Skeletal muscle tissue (tissue), 4 donors: ENCODE measurements around the gene KCNN3. TPM values are rescaled to one million over a fixed set of nuclear protein-coding genes. Genes with fewer than 3 reads are reported as not detected.

Experiments used
- H3K27ac ChIP-seq: one replicate; pipeline ENCODE4 v1.7.0; 2013; ENCODE audit warnings: mild to moderate bottlenecking, low read depth, low read length, inconsistent platforms
- H3K27me3 ChIP-seq, 3 donors: one replicate each; pipeline ENCODE4 v1.7.0; 2013; ENCODE audit warnings: low read length in 3 of 3; ENCODE audit not compliant: control insufficient read depth in 3 of 3, insufficient read depth in 3 of 3
- H3K36me3 ChIP-seq, 3 donors: one replicate each; pipeline ENCODE4 v1.7.0; 2013; ENCODE audit warnings: low read length in 3 of 3; ENCODE audit not compliant: control insufficient read depth in 3 of 3, insufficient read depth in 3 of 3
- H3K4me1 ChIP-seq, 3 donors: one replicate each; pipeline ENCODE4 v1.7.0; 2013; ENCODE audit warnings: low read length in 3 of 3, mild to moderate bottlenecking in 3 of 3; ENCODE audit not compliant: control insufficient read depth in 3 of 3, insufficient read depth in 3 of 3
- H3K4me3 ChIP-seq, 3 donors: one replicate each; pipeline ENCODE4 v1.7.0; 2013; ENCODE audit warnings: low read length in 3 of 3
- H3K9ac ChIP-seq, 3 donors: one replicate each; pipeline ENCODE4 v1.7.0; 2013; ENCODE audit warnings: low read length in 3 of 3, mild to moderate bottlenecking in 3 of 3, moderate library complexity in 2 of 3, low read depth in 1 of 3
- H3K9me3 ChIP-seq, 3 donors: one replicate each; pipeline ENCODE4 v1.7.0; 2013; ENCODE audit warnings: low read length in 3 of 3; ENCODE audit not compliant: control insufficient read depth in 3 of 3
- total RNA-seq: library from RNA; depleted of rRNA; stranded (reverse); fragments of >200 nt; gene quantifications from one replicate; pipeline ENCODE4 v1.2.3, GENCODE V29; 2014
- donor health status: Osteomylitis.

The KCNN3 gene
- total RNA-seq, 1 donor from 2014 or later: 3.7 TPM

- Histone ChIP-seq H3K9me3 (no peaks in the 10 kb centered on the region), H3K27me3 (peaks cover 0 to 6% (median 0%) of the 10 kb centered on the region in 3 donors), H3K27ac (no peak overlapping the region), H3K4me1 (peaks cover 8 to 12% (median 10%) of the 10 kb centered on the region in 3 donors), H3K4me3 (no peak overlapping the region), H3K36me3 (no peaks in the 10 kb centered on the region), H3K9ac (no peak overlapping the region)
These were observed 10.6 kb upstream of the KCNN3 start for GRCh38 chr1:154880671-154881070.

- no peaks in the 10 kb centered on the region for H3K9me3 ChIP-seq
- no peak overlapping the region for H3K27ac ChIP-seq
- no peak overlapping the region for H3K4me3 ChIP-seq
- H3K36me3 ChIP-seq: no peaks in the 10 kb centered on the region
- H3K27me3 ChIP-seq: peaks cover 0 to 6% (median 0%) of the 10 kb centered on the region in 3 donors
- no peak overlapping the region for H3K9ac ChIP-seq
- peaks cover 8 to 12% (median 10%) of the 10 kb centered on the region in 3 donors for H3K4me1 ChIP-seq
These were observed 8.9 kb upstream of the KCNN3 start for GRCh38 chr1:154879038-154879421.

GRCh38 chr1:154878371-154879037 is 8.4 kb upstream of the KCNN3 start:
- Histone ChIP-seq H3K4me3 (no peak overlapping the region), H3K27ac (no peak overlapping the region), H3K4me1 (peaks cover 8 to 12% (median 10%) of the 10 kb centered on the region in 3 donors), H3K36me3 (no peaks in the 10 kb centered on the region), H3K9ac (no peak overlapping the region), H3K9me3 (no peaks in the 10 kb centered on the region), H3K27me3 (peaks cover 0 to 3% (median 0%) of the 10 kb centered on the region in 3 donors)

- H3K27ac ChIP-seq: no peak overlapping the region
- H3K4me3 ChIP-seq: no peak overlapping the region
- H3K4me1 ChIP-seq: peaks cover 8 to 12% (median 10%) of the 10 kb centered on the region in 3 donors
- peak overlapping the region in 1 of 3 donors; percentile 40 for H3K9ac ChIP-seq
- H3K9me3 ChIP-seq: no peaks in the 10 kb centered on the region
- peaks cover 0 to 3% (median 0%) of the 10 kb centered on the region in 3 donors for H3K27me3 ChIP-seq
- H3K36me3 ChIP-seq: no peaks in the 10 kb centered on the region
These were observed 7.4 kb upstream of the KCNN3 start for GRCh38 chr1:154877370-154877974.

GRCh38 chr1:154876842-154877369 is 6.8 kb upstream of the KCNN3 start:
- H3K9me3 ChIP-seq: no peaks in the 10 kb centered on the region
- peaks cover 0 to 3% (median 0%) of the 10 kb centered on the region in 3 donors for H3K27me3 ChIP-seq
- H3K4me1 ChIP-seq: peaks cover 8 to 12% (median 10%) of the 10 kb centered on the region in 3 donors
- no peak overlapping the region for H3K9ac ChIP-seq
- no peak overlapping the region for H3K4me3 ChIP-seq
- no peak overlapping the region for H3K27ac ChIP-seq
- no peaks in the 10 kb centered on the region for H3K36me3 ChIP-seq

- Histone ChIP-seq H3K4me3 (no peak overlapping the region), H3K27ac (no peak overlapping the region), H3K9ac (no peak overlapping the region), H3K4me1 (peaks cover 16 to 25% (median 19%) of the 10 kb centered on the region in 3 donors), H3K36me3 (no peaks in the 10 kb centered on the region), H3K27me3 (peaks cover 0 to 3% (median 0%) of the 10 kb centered on the region in 3 donors), H3K9me3 (no peaks in the 10 kb centered on the region)
These were observed 4.4 kb upstream of the KCNN3 start for GRCh38 chr1:154874465-154874864.

- no peaks in the 10 kb centered on the region for H3K27me3 ChIP-seq
- H3K4me1 ChIP-seq: peaks cover 25 to 32% (median 28%) of the 10 kb centered on the region in 3 donors
These were observed 3.4 kb upstream of the KCNN3 start for GRCh38 chr1:154873321-154873950.

GRCh38 chr1:154871374-154871773 is 1.3 kb upstream of the KCNN3 start:
- H3K4me3 ChIP-seq: no peak overlapping the region
- H3K36me3 ChIP-seq: no peaks in the 10 kb centered on the region
- no peaks in the 10 kb centered on the region for H3K9me3 ChIP-seq
- no peak overlapping the region for H3K27ac ChIP-seq
- peaks cover 34 to 36% (median 34%) of the 10 kb centered on the region in 3 donors for H3K4me1 ChIP-seq
- no peaks in the 10 kb centered on the region for H3K27me3 ChIP-seq
- H3K9ac ChIP-seq: no peak overlapping the region

More at GRCh38 chr1:154873321-154873950, 3.4 kb upstream of the KCNN3 start:
- no peak overlapping the region for H3K27ac ChIP-seq
- H3K4me3 ChIP-seq: no peak overlapping the region
- H3K9ac ChIP-seq: no peak overlapping the region
- no peaks in the 10 kb centered on the region for H3K36me3 ChIP-seq
- H3K9me3 ChIP-seq: no peaks in the 10 kb centered on the region

GRCh38 chr1:154870734-154871133 is 653 bp upstream of the KCNN3 start:
- Histone ChIP-seq H3K9me3 (no peaks in the 10 kb centered on the region), H3K27me3 (no peaks in the 10 kb centered on the region), H3K27ac (no peak overlapping the region), H3K4me1 (peaks cover 40 to 42% (median 40%) of the 10 kb centered on the region in 3 donors), H3K36me3 (no peaks in the 10 kb centered on the region), H3K4me3 (peak overlapping the region; percentile 63 to 80 (median 78)), H3K9ac (peak overlapping the region in 2 of 3 donors; percentile 66 to 68)
